HG03460 (cell line): ENCODE measurements around the gene FOSL1.
"Not testable (repeated sequence)": the region's sequence is repeated elsewhere in the genome, so short reads cannot be mapped to it uniquely, and the experiment has no call there.

Source experiments
- ATAC-seq: cut with Tn5 transposase; IDR thresholded peaks from one replicate; pipeline ENCODE4 v1.9.1; 2021; ENCODE audit not compliant: unreplicated experiment

The FOSL1 gene

DNA sequence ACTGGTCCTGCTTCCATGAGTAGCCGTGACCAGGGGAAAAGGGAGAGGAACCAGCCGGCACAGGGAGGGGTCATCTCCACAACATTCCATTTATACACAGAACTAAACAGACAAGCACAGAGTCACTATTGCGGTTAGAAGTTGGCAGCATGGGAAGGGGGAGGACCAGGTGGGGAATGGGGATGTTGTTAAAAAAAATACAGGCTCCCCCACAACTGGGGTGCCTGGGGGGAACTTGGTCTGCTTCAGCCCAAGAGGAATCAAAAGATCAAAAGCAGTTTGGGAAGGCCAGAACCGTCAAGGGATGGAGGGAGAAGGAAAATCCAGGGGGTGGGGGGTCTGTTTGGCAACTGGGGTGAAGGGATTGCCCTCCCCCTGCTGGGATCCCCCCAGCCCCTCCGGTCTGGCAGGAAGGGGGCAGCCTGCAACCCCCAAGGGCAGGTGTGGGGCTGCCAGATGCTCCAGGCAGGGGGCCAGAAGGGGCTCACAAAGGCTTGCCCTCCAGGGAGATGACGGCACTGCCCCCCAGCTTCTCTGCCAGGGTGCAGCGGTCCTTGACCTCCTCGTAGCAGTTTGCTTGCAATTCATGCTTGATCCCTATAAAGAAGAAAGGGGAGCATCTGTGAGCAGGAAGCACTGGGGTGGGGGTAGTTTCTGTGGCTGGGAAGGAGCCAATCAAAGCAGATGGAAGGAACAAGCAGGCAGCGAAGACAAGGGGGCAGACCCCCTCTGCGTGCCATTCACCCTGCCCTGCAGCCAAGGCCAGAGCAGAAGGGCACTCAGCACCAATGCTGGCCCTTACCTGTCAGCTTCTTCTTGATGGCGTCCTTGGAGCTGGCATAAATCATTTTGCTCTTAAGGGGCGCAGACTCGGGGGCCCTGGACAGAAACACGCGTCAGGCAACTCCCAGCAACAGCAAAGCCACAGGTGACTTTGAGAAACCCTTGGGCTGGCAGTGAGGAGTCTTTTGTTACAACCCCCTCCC is 45.0 kb downstream of the FOSL1 start:
- no peak for ATAC-seq

DNA sequence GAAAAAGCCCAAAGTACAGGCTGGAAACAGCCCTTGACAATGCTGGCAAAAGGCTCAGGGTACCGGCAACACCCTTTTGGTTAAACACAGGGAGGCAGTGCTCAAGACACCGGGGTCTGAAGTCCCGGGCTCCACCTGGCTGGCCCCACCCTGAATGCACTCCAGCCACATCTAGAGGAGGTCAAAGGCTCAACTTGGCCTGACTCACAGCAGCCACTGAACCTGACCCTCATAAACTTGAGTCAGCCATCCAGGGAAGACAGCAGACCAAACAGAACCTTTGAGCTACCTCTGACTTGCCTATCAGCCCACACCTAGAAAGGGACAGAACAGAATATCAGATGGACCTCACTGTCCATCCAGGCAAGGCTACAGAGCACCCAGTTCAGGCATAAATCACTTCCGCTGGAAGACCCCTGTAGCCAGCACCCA is 46.0 kb downstream of the FOSL1 start:
- ATAC-seq = no peak

GRCh38 chr11:65853246-65853979 is 46.8 kb downstream of the FOSL1 start:
- ATAC-seq = no peak

- ATAC-seq = no peak
These were observed 47.5 kb downstream of the FOSL1 start for GRCh38 chr11:65852508-65853245.

GRCh38 chr11:65851811-65852507 is 48.2 kb downstream of the FOSL1 start:
- no peak for ATAC-seq

DNA sequence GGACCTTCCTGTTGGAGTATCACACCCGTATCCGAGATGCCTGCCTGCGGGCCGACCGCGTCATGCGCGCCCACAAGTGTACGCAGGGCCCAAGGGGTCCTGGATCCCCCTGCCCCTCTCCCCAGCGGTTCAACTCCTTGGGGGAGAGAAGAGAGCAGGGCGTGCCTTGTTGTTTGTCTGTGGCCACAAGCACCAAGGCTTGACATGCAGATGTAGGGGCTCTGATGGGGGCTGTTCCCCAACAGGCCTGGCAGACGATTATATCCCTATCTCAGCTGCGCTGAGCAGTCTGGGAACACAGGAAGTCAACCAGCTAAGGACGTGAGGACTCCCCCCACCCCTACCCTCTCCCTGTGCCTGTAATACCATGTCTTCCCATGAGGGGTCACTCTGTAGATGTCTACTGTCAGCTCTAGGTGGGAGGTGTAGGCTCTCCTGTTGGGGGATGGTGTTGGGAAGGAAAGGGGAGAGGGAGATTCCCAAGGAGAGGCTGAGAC is 49.1 kb downstream of the FOSL1 start:
- ATAC-seq = no peak

DNA sequence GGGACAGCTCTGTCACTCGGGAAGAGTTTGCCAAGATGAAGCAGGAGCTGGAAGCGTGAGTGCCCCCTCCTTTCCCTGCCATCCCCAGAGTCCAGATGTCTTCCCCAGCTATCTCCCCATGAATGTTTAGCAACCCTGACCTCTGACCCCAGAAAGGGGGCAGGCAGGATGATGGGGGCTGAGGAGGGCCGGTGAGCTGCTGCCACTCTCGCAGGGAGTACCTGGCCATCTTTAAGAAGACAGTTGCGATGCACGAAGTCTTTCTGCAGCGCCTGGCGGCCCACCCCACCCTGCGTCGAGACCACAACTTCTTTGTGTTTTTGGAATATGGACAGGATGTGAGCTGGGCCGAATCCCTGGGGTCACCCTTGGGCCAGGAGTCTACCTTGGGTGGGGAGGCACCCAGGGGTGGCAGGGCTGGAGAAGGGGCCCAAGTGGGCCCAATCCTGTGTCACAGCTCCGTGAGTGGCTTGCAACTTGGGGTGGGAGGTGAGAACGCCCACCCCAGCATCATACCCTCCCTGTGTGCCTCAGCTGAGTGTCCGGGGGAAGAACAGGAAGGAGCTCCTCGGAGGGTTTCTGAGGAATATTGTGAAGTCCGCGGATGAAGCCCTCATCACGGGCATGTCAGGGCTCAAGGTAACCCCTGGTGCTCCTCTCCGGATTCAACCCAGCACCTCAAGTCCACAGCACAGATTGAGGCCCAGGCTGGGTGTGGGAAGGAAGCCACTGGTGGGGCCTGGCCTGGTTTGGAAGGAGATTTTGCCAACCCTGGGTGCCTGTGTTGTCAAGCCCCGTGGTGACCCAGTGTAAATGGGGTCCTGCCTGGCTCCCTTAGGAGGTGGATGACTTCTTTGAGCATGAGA is 49.7 kb downstream of the FOSL1 start:
- ATAC-seq = no peak

- no peak for ATAC-seq
These were observed 50.4 kb downstream of the FOSL1 start for GRCh38 chr11:65849771-65850216.

DNA sequence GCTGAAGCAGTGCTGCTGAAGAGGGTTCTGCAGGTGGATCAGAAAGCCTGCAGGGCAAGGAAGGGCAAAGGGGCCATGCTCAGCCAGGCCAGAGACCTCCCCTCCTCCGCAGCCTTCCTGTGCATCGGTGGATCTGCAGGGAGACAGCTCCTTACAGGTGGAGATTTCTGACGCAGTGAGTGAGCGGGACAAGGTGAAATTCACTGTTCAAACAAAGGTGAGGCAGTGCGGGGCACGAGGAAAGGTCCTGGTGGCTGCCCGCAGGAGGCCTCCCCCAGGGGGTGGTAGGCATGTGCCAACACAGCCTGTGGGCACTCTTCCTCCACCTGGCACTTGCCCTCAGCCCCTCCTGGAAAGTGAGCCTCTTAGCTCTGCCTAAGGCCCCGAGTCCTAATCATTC is 50.8 kb downstream of the FOSL1 start:
- ATAC-seq = no peak

DNA sequence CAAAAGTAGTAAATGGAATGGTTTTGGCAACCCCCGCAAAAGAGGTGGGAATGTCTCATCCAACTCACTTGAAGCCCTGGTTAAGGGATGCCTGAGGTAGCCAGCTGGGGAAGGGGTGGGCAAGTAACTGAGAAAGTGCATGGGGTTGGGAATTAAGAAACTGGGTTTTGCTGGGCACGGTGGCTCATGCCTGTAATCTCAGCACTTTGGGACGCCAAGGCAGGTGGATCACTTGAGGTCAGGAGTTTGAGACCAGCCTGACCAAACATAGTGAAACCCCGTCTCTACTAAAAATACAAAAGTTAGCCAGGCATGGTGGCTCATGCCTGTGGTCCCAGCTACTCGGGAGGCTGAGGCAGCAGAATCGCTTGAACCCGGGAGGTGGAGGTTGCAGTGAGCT is 51.5 kb downstream of the FOSL1 start:
- ATAC-seq = not testable (repeated sequence)

- ATAC-seq = no peak
These were observed 52.4 kb downstream of the FOSL1 start for GRCh38 chr11:65847746-65848145.

DNA sequence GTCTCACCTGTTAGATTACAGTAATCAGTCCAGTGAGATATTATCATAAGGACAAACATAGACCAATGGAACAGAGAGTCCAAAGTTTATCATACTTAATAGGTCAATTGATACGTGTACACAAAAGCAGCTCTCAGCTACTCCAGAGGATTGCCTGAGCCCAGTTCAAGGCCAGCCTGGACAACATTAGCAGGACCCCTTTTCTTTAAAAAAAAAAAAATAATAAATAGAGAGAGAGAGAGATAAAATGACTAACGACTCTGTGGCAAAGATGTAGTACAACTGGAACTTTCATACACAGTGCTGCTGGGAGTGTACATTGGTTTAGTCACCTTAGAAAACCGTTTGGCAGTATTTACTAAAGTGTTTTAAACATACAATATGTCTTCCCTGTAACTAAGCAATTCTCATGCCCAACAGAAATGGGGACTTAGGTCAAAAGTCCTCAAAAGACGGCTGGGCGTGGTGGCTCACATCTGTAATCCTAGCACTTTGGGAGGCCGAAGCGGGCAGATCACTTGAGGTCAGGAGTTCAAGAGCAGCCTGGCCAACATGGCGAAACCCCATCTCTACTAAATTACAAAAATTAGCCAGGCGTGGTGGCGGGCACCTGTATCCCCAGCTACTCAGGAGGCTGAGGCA is 55.8 kb downstream of the FOSL1 start:
- no peak for ATAC-seq

- no peak for ATAC-seq
These were observed 56.4 kb downstream of the FOSL1 start for GRCh38 chr11:65843811-65844210.

DNA sequence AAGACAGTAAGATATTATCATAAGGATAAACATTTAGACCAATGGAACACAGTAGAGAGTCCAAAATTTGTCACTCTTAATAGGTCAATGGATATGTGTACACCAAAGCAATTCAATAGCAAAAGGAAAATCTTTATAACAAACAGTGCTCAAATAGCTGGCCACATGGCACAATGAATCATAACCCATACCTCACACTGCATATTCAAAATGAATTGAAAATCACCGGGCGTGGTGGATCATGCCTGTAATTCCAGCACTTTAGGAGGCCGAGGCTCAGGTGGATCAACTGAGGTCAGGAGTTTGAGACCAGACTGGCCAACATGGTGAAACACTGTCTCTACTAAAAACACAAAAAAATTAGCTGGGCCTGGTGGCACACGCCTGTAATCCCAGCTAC is 58.0 kb downstream of the FOSL1 start:
- no peak for ATAC-seq
